NCI-H1105 (cell line): ENCODE results near the gene NCOA5.
"Not testable (repeated sequence)": the region's sequence is repeated elsewhere in the genome, so short reads cannot be mapped to it uniquely, and the experiment has no call there.

ENCODE experiments used
- DNase-seq: peaks from one replicate; lab custom pipeline; 2025; lab: John Stamatoyannopoulos, UW

The NCOA5 gene

DNA sequence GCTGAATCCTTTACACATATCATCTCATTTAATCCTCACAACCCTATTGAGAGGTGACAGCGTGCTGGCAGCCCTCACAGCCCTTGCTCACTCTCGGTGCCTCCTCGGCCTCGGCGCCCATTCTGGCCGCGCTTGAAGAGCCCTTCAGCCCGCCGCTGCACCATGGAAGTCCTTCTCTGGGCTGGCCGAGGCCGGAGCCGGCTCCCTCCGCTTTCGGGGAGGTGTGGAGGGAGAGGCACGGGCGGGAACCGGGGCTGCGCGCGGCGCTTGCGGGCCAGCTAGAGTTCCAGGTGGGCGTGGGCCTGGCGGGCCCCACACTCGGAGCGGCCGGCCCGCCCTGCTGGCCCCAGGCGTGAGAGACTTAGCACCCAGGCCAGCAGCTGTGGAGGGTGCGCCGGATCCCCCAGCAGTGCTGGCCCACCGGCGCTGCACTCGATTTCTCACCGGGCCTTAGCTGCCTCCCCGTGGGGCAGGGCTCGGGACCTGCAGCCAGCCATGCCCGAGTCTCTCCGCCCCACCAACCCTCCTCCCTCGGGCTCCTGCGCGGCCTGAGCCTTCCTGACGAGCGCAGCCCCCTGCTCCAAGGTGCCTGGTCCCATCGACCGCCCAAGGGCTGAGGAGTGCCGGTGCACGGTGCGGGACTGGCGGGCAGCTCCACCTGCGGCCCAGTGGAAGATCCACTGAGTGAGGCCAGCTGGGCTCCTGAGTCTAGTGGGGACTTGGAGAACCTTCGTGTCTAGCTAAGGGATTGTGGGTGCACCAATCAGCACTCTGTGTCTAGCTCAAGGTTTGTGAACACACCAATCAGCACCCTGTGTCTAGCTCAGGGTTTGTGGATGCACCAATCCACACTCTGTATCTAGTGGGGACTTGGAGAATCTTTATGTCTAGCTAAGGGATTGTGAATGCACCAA lies 2.1 kb upstream of the NCOA5 start:
- DNase-seq: not testable (repeated sequence)

GRCh38 chr20:46089167-46089416 lies 670 bp downstream of the NCOA5 start:
- no peak for DNase-seq

- DNase-seq: no peak
Observed at GRCh38 chr20:46088409-46089166, 1.2 kb downstream of the NCOA5 start.

- no peak for DNase-seq
Observed at GRCh38 chr20:46087161-46087560, 2.6 kb downstream of the NCOA5 start.

GRCh38 chr20:46085179-46085851 lies 4.4 kb downstream of the NCOA5 start:
- DNase-seq: peak; percentile 62

GRCh38 chr20:46084805-46085178 lies 5.0 kb downstream of the NCOA5 start:
- DNase-seq: no peak

DNA sequence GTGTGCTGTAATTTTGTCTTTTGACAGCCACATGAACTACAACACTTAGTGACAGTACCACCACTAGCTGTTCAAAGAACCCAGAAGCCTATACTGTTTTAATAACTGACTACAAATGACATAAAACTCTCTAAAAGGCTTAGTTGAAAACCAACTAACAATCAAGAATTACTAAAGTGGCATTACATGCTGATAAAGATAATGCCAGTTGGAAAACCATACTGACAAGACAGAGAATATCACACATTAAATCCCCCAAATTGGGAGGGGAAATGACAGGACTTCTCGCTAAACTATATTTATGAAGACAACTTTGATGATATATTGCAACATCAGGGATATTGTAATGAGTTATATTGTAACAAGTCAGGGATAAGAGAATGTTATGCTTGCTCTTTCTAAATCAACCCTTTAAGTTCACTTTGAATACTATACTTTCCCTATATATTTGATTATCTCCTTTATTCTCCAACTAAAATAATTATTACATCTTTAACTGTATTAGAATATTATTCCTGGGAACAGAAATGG lies 6.2 kb downstream of the NCOA5 start:
- DNase-seq: no peak

GRCh38 chr20:46083101-46083500 lies 6.7 kb downstream of the NCOA5 start:
- DNase-seq: no peak

DNA sequence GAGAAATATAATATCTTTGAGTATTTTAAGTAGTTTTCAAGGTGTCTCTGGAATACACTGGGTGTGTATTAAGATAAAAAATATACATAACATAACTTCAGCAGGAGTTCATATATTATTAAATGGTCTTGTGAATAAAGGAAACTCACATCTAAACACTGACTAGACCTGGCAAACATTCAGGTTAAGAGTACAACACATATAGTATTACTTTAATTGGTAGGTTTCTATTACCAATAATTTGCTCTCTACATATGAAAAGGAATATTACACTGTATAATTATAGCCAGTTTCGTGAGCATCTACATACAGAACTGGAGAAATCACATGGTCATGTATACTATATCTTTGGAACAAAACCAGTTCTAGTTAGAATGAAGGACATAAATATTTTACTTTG lies 8.7 kb downstream of the NCOA5 start:
- no peak for DNase-seq

- no peak for DNase-seq
Observed at GRCh38 chr20:46078954-46079353, 10.8 kb downstream of the NCOA5 start.

DNA sequence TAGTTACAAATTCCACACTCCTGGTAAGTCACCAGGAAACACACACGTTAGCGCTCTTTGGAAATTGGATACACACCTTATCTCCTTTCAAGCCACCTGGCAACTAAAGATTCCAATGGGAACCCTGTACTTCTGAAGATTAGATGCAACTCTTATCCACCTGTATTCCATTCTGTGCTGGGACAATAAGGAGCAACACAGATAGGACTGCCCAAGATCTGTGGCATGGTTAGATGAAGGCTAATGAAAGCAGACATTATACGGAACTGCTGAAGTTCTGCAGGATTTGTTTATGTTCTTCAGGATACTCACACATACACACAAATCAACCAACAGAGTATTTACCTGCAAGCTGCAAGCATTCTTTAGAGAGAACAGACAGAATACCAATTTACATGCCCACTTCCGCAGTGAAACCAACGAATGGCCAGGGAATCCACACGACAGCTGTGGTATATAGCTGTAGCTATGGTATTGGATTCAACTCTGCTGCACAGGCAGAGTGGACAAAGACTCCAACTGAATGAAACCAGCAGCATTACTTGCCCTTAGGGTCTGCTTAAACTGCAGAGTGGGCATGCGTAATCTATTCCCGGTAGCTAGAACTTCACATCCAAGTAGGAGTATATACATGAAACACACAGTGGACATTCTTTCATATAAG lies 12.0 kb downstream of the NCOA5 start:
- DNase-seq: no peak

DNA sequence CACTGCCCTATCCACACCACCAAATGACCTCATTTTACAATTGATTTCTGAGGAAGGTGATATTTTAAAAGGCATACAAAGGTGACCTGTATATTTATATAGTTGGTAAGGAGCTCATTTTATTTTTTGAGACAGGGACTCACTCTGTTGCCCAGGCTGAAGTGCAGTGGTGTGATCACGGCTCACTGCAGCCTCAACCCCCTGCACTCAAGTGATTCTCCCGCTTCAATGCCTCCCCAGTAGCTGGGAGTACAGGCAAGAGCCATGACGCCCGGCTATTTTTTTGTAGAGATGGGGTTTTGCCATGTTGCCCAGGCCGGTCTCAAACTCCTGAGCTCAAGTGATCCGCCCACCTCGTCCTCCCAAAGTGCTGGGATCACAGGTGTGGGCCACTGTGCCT lies 13.0 kb downstream of the NCOA5 start:
- DNase-seq: no peak

GRCh38 chr20:46074006-46074405 lies 15.8 kb downstream of the NCOA5 start:
- no peak for DNase-seq

GRCh38 chr20:46073443-46073842 lies 16.3 kb downstream of the NCOA5 start:
- no peak for DNase-seq

GRCh38 chr20:46073024-46073423 lies 16.7 kb downstream of the NCOA5 start:
- no peak for DNase-seq

DNA sequence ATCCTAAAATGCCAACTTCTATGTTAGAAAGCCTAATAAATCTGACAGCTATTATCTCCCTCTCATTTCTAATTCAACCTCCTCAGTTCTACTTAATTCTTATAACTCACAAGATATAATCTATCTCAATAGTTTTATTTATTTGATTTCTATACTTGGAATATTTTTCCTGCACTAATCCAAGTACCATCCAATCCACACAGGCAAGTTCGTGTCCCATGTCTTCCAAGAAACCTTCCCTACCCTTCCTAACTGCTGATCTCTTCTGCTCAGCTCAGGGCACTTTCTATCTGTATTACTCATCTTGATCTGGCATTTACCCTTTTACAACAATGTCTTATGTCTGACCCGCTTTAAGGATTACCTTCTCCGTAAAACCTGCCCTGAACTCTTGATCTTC lies 18.2 kb downstream of the NCOA5 start:
- no peak for DNase-seq

DNA sequence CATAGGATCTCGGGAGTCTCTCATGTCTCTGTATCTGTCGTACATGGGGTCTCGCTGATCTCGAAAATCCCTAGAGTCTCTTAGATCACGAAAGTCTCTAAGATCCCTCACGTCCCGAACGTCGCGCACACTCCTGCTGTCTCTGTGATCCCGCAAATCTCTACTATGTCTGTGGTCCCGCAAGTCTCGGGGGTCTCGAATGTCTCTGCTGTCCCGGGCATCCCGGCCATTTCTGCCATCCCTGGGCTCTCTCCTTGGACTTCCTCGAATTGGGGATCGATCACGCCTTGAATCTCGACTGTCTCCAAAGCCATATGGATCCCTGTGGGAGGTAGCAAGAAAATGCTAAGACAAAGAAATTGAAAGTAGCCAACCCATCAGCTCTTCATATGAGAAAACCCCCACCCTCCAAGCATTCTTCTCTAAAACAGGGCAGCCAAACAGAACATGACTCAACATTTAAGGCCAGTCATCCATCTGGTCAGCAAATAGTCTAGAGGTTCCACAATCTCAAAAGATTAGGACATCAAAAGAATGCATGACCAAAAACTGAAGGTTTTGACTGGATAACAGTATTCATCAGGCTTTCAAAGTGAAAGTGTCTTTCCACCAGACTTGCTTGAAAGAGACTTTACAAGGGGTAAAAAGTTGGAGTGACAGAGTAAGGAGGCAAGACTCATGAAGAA lies 19.4 kb downstream of the NCOA5 start:
- no peak for DNase-seq

DNA sequence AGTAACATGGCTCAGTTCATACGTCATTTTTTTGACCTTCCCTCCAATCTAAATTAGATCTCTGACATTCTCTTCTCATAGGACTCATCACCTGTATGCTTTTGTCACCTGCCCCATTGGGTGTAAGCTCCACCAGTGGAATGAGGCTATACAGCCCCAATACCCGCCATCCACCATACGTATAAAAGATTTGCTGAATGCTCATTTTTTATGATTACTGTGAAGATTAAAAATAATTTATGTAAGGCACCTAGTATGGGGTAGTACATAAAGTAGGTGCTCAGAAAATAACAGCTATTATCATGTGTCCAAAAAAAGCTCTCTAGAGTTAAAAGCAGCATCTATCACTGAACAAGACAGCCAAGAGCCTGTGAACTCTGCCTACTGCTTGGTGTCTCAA lies 24.1 kb downstream of the NCOA5 start:
- no peak for DNase-seq

DNA sequence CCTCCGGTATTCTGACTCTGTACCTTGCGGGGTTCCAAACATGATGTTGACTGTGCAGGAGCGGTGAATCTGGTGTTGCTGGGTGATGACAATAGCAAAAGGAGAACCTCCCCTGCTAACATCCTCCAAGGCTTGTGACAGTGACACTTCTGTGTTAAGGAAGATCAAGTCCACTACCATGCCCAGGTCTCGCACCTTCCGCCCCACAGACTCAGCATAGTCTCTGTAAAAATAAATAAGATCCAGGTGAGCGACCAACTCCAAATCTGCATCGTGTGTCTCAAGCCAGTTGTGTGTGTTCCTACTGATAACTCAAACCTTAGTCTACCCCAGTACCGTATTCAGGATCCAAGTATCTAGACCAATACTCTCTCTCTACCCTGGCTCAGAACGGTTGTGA lies 24.8 kb downstream of the NCOA5 start:
- no peak for DNase-seq

DNA sequence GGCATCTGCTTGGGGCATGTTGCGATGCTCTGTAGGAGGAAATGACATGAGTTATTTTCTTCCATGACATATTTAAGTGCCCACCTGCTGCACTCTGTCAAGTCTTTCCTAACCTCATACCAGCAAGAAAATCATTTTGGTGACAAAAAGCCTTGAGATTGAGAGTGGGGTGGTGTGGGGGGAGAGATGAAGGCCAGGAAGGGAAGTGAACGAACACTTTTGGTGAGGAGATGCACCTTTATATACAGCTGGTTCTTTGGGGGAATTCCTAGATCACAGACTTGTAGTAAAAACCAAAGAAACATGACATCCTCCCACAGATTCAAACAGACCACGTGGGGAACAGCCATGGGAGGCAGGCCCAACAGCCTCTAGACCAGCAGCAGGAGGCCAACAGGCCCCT lies 26.1 kb downstream of the NCOA5 start:
- no peak for DNase-seq

GRCh38 chr20:46063151-46063550 lies 26.6 kb downstream of the NCOA5 start:
- DNase-seq: no peak

DNA sequence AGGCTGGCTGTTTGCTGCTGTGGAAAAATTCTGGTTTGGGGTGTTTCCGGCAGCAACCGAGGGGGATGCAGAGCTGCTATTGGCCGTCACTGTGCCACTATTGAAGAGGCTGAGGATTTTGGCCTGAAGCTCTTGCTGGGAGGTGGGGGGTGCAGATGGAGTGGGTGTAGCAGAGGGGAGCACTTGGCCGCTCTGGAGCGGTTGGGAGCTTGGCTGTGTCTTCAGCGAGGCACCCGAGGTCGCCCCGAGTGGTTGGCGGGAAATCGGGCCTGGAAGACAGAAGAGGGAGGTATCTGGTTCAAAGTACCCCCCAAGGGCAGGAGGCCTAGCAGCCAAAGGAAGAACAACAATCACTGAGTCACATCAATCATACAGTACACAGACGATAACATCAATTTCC lies 27.1 kb downstream of the NCOA5 start:
- DNase-seq: no peak
